ENCODE results near the gene PIK3R4.
A peak's percentile ranks its signal among the peaks of the same experiment; 100 is the strongest.

Gene PIK3R4

DNA sequence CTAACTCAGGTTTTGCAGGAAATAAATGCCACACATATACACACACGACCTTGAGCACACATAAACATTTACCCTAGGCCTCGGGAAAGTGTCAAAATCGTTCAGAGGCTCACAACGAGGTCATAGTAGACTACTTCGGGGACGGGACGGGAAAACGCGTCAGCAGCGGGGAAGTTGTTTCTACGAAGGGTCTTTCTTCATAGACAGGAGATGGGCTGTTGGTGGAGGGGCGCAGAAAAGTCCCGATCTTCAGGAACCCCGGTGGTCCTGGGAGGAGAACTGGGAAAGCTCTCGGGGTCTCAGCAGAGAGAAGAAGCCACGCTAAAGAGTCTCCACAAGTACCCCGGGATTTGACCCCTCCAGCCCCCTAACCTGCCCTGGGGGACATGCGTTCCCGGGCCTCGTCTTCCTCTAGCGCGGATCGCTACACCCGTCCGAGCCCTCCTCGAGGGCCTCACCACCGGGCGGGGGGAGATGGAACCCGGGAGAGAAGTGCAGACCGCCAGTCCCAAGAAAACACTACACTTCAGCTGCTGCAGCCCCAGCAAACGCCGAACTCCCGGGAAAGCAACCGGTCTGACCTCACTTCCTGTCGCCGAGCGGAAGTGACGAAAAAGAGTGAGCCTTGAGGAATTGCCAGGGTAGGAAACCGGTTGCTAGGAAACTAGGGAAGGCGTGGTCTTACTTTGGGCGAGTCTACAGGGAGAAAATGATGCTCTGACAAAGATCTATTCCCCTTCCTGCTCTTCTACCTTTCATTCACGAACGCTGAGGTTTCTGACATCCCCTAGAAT is at the start of gene PIK3R4:
PIK3R4 (minus strand) TSS at position 584 of the 794 bp plus-strand sequence. CDS start 1,611 bp downstream, outside the sequence.
- peak; percentile 51 to 76 (median 70) for DNase-seq

DNA sequence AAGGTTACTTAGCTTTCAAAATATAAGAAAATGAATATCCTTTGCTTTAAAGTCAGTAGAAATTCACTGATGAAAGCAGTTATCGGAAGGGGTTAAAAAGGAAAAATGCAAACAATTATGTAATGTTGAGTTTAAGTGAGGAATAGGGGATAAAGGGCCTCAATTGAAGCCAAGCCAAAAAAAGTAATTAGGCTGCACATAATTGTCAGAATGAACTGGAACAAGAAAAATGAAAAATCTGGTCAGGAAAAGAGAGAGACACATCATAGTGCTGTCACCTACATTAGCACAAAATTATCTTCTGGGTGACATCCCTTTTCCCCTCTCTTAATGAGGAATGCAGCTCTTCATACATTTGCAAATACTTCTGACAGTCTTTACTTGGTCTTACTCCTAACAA is 48.8 kb upstream of the PIK3R4 start:
- no peak for DNase-seq

DNA sequence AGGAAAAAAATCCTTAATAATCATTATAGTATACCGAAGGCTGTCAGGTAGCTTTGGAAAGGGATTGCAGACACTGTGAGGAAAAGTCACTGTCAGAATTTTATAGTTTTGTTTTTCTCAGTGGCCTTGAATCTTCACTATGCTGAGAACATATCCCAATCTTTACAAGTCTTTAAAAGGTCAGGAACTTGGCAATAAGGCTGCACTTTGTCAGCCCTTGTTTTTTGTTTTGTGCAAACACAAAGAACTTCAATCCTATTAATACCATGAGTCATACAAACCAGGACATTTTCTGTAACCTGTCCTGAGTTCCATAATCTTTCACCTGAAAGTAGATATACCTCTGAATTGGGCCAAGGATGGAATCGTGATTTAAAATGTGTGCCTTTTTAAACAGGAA is 45.6 kb upstream of the PIK3R4 start:
- no peak for DNase-seq

DNA sequence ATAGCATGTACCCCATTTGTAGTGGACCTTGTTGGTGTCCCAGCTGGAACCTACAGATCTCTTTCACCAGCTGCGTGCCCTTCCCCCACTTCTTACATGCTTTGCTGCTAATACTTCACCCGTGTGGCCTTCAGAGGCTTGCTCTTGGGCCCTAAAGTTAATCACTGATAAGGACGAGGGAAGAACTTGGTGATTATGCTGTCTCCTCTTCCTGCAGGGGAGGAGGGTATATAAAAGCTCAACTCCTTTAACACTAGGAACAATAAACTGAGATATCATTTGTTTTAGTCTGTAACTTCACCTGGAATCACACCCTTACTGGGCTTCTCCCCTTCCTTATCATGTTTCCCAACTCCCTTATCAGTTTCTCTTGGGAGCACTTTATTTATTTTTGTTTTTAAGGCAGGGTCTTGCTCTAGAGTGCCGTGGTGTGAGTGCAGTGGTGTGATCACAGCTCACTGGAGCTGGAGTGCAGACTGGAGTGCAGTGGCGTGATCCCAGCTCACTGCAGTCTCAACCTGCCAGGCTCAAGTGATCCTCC is 43.2 kb upstream of the PIK3R4 start:
- no peak for DNase-seq

DNA sequence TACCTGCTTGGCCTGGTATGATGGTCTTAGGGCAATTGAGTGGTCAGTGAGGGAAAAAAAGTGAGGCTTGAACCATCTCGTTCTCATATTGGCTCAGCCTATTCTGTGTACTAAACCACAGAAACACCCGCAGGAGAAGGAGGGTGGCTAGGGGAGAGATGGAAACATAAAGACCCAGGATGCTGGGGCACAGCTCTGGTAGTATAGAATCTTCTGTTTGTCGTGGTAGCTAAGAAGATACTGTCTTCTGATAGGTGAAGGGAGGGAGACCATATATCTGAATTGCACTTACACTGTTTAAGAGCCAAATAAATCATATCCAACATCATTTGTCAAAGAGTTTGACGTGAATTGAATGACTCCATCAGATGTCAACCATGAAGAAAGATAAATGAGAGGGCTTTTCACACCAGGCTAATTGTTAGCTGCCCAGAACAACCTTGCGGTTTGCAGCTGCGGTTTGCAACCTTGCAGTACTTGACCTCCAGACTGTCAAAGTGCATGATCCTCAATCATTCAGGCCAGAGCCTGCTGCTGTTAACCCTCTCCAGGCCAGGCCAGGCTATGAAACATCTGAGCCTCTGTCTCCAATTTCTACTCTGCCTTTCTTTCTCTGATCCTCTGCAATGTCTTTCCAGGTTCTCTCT is 40.9 kb upstream of the PIK3R4 start:
- DNase-seq = no peak

DNA sequence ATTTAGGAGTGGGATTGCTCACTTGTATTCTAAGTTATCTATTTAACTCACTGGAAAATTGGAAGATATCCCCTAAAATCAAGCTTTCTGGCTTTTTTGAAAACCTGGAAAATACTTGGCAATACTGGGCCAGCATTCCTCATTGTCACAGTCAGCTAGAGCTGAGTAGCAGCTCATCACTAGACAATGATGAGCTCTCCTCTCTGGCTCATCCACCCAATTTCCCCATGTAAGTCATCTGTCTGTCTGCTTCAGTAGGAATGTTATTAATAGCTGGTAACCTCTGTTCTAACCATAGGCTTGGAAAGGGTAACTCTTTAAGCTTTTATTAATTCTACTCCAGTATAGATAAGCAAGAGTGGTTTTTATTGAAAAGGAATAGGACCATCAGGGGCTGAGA is 39.7 kb upstream of the PIK3R4 start:
- no peak for DNase-seq

DNA sequence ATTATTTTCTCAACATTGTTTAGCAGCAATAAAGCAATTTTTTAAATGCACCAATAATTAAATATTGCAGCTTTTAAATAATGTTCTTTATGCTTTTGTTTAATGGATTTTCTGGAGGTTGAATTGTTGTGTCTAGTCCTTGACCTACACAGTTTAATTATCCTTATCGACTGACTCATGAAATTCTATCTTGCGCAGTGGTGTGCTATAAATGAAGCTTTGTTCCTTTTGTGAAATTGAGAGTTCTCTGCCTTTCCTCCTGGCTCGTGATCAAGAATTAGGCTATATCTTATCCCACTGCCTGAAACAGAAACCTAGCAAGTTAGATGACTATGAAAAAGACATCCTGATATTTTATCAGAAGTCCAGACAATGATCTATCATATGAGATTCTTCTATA is 37.0 kb upstream of the PIK3R4 start:
- DNase-seq = no peak

DNA sequence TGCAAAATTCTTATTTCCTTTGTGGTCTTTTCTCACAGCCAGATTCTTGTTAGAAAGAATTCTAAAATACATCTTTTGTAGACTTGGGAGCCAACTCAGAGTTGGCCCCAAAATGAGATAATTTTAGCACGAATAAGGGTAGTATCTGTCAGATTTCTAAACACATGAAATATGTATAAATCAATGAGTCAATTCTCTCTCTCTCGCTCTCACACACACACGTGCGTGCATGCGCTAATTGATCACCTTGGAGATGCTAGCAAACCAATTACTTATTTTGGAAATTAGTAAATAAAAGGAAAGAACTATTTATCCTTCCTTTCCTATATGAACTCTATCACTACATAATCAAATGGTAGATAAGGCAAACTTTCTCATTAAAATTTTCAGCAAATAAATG is 32.9 kb upstream of the PIK3R4 start:
- DNase-seq = no peak

DNA sequence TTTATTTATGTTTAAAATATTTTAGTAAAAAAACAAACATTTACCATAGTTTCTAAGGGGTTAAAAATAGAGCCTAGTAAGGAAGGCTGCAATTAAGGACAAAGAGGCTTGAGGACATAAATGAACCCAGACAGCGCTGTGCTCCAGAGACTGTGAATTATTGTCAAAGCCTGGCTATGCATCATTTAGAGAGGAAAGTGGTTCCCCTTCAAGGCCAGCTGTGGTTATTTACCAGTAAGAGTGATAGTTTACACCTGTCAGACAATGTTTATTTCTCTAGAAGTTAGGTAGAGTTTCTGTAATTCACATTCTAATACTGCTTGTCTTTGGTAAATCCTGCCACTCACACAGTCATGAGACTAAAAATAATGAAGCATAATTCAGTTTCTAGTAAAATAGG is 32.4 kb upstream of the PIK3R4 start:
- DNase-seq = no peak

DNA sequence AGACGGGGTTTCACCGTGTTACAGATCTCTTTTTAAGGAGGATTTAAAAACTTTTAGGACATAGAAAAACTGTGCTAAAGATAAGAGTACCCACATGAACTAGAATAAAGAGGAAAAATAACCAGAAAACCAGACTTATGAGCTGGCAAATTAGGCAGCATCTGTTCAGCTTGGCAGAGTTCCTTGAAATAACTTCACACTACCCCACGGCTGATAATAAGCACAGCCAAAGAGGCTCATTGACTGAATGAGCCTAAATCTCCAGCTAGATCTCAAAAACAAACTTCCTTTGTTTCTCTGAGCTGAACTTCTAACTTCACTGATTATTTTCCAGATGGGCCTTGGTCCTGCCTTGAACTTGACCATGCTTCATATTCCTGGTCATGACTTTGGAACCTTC is 26.7 kb upstream of the PIK3R4 start:
- DNase-seq = no peak

DNA sequence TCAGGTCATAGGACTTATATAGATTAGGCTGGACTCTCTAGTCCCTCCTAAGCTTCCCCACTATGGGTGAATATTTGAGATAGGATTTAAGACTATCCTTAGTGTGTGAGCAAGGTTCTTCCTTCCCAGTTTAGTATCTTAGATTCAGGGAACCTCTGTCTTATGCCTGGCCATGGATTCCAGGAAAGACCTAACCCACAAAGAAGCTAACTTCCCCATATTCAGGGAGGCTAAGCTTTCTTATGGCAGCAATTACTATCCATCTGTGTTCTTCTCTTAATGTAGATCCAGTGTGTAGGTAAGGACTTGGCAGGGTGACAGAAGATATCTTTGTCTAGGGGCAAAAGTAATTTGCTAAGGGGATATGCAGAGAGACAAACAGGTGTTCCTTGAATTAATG is 25.5 kb upstream of the PIK3R4 start:
- DNase-seq = no peak

DNA sequence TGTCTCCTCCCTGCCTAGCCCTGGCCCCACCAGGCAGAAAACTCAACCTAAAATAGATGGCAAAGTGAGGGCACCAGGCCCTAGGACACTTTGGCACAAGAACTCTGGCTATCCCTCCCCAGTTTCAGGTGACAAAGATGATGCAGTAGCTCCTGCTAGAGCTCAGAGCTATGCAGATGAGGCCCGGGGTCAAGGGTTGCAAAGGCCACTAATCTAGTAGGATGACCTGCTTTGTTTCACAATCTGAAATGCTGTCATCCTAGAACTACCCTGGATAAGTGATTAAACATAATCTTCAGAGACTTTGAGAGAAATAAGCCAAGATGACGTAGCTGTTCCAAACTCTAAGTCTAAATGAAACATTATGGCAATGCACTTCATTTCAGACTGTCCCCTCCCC is 24.0 kb upstream of the PIK3R4 start:
- DNase-seq = no peak

DNA sequence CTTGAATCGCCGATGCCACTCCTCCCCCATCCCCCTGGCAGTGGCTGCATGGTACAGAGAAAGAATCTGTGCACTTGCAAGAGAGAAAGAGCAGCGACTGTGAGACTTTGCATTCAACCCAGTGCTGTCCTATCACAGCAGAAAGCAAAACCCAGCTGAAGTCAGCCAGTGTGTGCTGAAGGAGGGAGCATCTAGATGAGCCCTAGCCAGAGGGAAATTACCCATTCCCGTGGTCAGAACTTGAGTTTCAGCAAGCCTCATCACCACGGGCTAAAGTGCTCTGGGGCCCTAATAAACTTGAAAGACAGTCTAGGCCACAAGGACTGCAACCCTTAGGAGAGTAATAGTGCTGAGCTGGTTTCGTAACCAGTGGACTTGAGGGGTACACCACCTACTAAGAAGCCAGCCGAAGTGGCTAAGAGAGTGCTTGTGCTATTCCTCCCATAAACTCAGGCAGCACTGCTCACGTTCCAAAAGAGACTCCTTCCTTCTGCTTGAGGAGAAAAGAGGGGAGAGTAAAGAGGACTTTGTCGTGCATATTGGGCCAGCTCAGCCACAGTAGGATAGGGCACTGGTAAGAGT is 15.2 kb upstream of the PIK3R4 start:
- DNase-seq = no peak

DNA sequence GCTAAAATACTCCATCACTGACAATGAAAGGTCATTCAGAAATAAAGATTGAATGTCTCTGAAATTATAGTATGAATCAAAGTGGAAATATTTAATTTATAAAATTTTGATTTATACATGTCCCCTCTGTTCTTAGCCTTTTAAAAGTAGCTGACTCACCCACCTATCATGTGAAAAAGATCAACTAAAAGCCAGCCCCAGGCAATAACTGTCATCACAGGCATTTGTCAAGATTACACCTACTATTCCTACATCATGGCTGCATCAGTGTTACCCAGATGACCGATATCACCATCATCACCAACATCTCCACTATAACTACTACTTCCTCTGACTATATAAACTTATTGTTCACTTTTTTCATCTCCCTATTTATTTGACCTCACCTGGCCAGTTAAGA is 14.3 kb upstream of the PIK3R4 start:
- DNase-seq = no peak

DNA sequence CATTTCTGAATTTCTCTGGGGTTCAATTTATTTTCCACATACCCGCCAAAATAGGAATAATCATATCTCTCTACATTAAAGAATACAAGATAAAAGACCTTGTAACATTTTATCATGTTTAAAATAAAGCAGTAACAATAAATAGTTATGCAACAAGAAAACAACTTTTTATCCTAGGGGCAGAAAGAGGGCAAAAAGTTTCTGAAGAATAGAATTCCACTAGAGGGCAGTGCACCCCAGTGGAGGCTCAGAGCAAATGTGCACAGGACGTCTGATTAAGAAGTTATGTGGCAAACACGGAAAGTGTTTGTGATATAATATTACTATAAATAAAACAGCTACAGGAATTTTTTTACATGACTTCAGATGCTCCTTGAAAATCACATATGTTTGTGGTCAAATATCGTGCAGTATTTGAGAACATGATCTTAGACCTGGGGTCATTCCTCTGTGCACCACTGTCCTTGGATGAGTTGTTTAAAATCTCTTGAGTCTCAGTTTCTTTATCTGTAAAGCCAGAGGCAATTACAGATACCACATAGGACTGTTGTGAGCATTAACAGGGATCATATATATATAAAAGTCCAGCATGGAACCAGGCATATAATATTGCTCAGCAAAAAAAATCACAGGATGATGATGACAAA is 13.2 kb upstream of the PIK3R4 start:
- DNase-seq = peak in 1 of 4 experiments; percentile 15

DNA sequence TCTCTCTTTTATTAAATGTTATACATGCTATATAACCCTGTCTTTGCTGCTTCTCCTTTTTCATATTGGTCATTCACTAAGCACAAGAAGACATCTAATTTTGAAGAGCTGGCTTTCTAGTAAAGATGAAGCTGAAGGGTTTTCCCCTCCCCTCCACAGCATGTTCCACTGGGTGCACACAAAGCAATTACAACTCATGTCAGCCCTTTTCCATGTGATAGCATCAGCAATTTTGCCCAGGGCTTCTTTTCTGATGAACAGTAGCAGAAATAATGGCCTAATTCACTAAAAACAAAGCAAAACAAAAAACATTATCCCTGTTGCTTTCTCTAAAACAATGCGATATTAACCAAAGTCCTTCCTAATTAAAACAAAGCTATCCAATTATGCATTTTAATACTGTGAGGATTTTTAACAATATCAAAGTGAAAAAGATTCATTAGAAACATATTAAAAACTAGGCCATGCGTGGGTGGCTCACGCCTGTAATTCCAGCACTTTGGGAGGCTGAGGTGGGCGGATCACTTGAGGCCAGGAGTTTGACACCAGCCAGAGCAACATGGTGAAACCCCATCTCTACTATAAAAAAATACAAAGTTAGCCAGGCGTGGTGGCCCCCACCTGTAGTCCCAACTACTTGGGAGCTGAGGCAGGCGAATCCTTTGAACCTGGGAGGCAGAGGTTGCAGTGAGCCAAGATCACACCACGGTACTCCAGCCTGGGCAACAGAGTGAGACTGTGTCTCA is 12.2 kb upstream of the PIK3R4 start:
- no peak for DNase-seq

DNA sequence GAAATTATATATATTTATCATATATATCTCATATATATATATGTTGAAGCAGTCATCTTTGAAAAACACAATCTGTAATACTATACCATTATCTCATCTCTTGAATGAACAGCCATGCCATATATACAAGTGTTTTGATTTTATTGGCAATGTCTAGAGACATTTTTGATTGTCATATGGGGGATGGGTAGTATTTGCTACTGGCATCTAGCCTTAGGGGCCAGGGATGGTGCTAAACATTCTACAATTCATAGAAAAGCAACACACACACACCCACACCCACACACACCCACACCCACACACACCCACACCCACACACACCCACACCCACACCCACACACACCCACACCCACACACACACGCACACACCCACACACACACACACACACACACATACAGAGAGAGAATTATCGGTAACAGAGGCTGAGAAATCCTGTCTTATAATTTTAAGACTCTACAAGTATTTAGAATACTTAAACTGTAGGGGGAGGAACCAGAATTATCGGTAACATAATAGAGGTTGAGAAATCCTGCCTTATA is 11.1 kb upstream of the PIK3R4 start:
- DNase-seq = no peak

DNA sequence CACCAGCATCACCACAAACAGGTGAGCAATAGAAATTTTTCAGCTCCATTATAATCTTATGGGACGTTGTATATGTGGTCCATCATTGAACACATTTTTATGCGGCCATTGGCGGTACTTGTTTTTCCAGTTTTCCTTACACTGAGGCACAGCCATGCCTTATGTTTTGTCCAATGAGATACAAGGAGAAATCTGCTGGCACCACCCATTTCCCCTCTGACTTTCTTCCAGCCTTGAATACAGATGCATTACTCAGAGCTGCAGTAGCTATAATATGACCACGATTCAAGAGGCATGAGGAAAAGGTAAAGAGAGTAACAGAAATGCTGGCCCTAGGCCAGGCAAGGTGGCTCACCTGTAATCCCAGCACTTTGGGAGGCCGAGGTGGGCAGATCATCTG is 9.0 kb upstream of the PIK3R4 start:
- DNase-seq = no peak

DNA sequence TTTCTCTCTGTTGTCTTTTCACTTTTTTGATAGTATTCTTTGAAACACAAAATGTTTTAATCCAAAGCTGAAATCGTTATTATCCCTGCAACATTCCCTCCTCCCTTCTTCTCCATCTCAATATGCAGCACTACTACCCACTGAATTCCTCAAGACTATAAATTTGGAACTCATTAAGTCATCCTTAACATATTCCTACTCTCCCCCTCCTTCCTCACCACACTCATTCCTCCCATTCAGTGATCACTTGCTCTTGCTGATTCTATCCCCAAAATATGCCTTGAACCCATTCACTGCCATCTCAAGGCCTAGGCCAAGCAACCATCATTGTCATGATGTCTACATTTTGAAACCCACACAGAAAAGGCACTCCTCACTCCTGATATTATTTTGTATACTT is 2.4 kb upstream of the PIK3R4 start:
- DNase-seq = no peak

DNA sequence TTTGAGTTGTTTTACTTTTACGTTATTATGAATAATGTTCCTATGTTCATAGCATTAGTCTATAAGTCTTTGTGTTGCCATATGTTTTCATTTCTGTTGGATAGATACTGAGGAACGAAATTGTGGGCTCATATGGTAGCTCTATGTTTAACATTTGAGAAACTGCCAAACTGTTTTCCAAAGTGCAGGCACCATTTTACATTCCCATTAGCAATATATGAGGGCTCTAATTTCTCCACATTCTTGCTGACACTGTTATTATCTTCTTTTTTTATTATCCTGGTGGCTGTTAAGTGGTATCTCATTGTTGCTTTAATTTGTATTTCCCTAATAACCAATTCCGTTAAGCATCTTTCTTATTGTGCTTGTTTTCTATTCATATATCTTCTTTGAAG is 1.8 kb upstream of the PIK3R4 start:
- DNase-seq = no peak

DNA sequence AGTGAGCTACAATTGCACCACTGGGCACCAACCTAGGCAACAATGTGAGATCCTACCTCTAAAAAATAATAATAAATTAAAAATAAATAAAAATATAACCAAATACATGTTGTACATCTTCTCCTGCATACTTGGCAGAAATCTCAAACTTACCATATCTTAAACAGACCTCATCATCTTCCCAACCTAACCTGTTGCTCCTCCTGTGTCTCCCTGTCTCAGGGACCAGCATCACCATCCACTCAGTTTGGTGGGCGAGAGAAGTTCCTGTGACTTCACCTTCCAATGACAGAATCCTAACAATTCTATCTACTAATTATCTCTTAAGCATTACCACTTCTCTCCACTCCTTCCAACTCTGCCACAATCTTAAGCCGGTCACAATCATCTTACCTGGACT is 3.3 kb downstream of the PIK3R4 start:
- DNase-seq = no peak

DNA sequence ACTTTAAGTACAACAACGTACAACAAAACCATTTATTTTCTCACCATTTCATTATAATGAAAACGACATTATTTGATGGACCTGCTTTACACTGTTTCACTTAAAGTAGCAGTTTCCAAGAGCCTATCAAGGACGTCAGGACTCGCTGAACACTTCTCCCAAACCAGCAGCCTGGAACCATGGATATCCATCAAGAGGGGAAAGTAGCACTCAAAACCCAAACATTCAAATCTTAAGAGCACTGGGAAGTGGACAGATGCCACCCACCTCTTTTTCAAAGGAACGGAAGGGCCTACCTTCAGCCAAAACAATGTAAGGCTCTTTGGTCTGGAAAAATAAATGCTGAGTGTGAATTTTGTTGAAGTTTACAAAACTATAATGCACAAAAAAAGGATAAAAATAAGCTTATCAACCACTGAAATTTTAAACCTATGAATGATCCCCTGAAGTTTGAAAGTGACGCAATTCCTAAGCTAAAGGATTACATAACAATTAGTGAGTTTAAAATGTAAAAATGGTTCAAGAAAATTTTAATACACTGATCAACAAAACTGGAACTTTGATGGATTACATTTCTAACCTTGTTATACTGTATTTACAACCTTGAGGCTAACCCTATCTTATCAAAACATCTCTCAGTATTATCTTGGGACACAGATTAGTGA is 4.6 kb downstream of the PIK3R4 start:
- DNase-seq = no peak

All from activated naive CD4-positive, alpha-beta T cell (primary cell).